ENCODE measurements around the gene TRIO.

- TF ChIP-seq EP300 (IDR thresholded peaks at IDR 0.05; ENCODE audit: borderline replicate concordance in 1 of 2, control insufficient read depth in 1 of 2, low read depth in 2 of 2, low read length in 2 of 2): no peak
- no peak for TF ChIP-seq TCF7 (IDR thresholded peaks at IDR 0.05; ENCODE audit: borderline replicate concordance)
- no peak for TF ChIP-seq PAX5 (IDR thresholded peaks at IDR 0.05; ENCODE audit: borderline replicate concordance, low read depth, low read length)
- no peak for TF ChIP-seq TAF1 (IDR thresholded peaks at IDR 0.05; ENCODE audit: borderline replicate concordance, low read depth, low read length)
- no peak for TF ChIP-seq RAD21 (IDR thresholded peaks at IDR 0.05; ENCODE audit: insufficient read depth, low read depth, low read length)
- no peak for TF ChIP-seq SUZ12 (IDR thresholded peaks at IDR 0.05; ENCODE audit: unreplicated experiment)
- no peak for TF ChIP-seq HCFC1 (IDR thresholded peaks at IDR 0.05; ENCODE audit: low read length)
- no peak for TF ChIP-seq RB1 (IDR thresholded peaks at IDR 0.05; ENCODE audit: borderline replicate concordance)
- TF ChIP-seq, protein P1, sequence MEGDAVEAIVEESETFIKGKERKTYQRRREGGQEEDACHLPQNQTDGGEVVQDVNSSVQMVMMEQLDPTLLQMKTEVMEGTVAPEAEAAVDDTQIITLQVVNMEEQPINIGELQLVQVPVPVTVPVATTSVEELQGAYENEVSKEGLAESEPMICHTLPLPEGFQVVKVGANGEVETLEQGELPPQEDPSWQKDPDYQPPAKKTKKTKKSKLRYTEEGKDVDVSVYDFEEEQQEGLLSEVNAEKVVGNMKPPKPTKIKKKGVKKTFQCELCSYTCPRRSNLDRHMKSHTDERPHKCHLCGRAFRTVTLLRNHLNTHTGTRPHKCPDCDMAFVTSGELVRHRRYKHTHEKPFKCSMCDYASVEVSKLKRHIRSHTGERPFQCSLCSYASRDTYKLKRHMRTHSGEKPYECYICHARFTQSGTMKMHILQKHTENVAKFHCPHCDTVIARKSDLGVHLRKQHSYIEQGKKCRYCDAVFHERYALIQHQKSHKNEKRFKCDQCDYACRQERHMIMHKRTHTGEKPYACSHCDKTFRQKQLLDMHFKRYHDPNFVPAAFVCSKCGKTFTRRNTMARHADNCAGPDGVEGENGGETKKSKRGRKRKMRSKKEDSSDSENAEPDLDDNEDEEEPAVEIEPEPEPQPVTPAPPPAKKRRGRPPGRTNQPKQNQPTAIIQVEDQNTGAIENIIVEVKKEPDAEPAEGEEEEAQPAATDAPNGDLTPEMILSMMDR (IDR thresholded peaks at IDR 0.05 in 2 of 3, conservative IDR thresholded peaks at IDR 0.05 in 1 of 3; ENCODE audit: control insufficient read depth in 2 of 3, extremely low read depth in 1 of 3, insufficient read depth in 1 of 3, low read depth in 3 of 3, low read length in 3 of 3): no peak
- no peak for TF ChIP-seq MEF2B (IDR thresholded peaks at IDR 0.05; ENCODE audit: partially characterized antibody, poor library complexity, severe bottlenecking)
- no peak for TF ChIP-seq MTA2 (IDR thresholded peaks at IDR 0.05; ENCODE audit: low read depth)
- no peak for TF ChIP-seq CHD2 (IDR thresholded peaks at IDR 0.05; ENCODE audit: borderline replicate concordance, low read depth, low read length)
- TF ChIP-seq, protein P2, sequence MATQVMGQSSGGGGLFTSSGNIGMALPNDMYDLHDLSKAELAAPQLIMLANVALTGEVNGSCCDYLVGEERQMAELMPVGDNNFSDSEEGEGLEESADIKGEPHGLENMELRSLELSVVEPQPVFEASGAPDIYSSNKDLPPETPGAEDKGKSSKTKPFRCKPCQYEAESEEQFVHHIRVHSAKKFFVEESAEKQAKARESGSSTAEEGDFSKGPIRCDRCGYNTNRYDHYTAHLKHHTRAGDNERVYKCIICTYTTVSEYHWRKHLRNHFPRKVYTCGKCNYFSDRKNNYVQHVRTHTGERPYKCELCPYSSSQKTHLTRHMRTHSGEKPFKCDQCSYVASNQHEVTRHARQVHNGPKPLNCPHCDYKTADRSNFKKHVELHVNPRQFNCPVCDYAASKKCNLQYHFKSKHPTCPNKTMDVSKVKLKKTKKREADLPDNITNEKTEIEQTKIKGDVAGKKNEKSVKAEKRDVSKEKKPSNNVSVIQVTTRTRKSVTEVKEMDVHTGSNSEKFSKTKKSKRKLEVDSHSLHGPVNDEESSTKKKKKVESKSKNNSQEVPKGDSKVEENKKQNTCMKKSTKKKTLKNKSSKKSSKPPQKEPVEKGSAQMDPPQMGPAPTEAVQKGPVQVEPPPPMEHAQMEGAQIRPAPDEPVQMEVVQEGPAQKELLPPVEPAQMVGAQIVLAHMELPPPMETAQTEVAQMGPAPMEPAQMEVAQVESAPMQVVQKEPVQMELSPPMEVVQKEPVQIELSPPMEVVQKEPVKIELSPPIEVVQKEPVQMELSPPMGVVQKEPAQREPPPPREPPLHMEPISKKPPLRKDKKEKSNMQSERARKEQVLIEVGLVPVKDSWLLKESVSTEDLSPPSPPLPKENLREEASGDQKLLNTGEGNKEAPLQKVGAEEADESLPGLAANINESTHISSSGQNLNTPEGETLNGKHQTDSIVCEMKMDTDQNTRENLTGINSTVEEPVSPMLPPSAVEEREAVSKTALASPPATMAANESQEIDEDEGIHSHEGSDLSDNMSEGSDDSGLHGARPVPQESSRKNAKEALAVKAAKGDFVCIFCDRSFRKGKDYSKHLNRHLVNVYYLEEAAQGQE (IDR thresholded peaks at IDR 0.05; ENCODE audit: low read depth, low read length): no peak
- TF ChIP-seq STAT1 (conservative IDR thresholded peaks at IDR 0.05): no peak
Measured at GRCh38 chr5:14362491-14362890, 219.3 kb downstream of the TRIO start.
